ENCODE data around the gene IL15RA.

DNA sequence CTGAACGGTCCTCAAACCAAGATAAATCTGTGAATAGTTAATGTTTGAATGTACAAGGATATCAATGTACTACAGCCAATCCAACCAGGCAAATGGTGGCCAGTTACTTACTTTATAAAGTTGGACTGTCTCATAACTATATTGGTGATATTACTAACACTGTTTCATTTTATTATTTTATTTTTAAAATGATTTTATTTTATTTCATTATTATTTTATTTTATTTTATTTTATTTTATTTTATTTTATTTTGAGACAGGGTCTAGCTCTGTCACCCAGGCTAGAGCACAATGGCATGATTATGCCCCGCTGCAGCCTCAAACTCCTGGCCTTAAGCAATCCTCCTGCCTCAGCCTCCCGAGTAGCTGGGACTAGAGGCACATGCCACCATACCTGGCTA, 6.8 kb downstream of the IL15RA start:
- TF ChIP-seq, protein P1, sequence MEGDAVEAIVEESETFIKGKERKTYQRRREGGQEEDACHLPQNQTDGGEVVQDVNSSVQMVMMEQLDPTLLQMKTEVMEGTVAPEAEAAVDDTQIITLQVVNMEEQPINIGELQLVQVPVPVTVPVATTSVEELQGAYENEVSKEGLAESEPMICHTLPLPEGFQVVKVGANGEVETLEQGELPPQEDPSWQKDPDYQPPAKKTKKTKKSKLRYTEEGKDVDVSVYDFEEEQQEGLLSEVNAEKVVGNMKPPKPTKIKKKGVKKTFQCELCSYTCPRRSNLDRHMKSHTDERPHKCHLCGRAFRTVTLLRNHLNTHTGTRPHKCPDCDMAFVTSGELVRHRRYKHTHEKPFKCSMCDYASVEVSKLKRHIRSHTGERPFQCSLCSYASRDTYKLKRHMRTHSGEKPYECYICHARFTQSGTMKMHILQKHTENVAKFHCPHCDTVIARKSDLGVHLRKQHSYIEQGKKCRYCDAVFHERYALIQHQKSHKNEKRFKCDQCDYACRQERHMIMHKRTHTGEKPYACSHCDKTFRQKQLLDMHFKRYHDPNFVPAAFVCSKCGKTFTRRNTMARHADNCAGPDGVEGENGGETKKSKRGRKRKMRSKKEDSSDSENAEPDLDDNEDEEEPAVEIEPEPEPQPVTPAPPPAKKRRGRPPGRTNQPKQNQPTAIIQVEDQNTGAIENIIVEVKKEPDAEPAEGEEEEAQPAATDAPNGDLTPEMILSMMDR (IDR thresholded peaks at IDR 0.05; ENCODE audit: insufficient read depth, low read depth, low read length): no peak
- TF ChIP-seq EZH2 (IDR thresholded peaks at IDR 0.05; ENCODE audit: insufficient read depth, low read length): no peak
